Hematopoietic multipotent progenitor cell treated with erythropoietin and hydrocortisone succinate and interleukin-3 and kit ligand, for 6 days (in vitro differentiated cells): Measurements from ENCODE around the gene RABEP2.
"Not testable (repeated sequence)": the region's sequence is repeated elsewhere in the genome, so short reads cannot be mapped to it uniquely, and the experiment has no call there.

Experiments used
- DNase-seq: peaks from one replicate; pipeline ENCODE4 v3.0.0-alpha.2; 2015

Gene RABEP2, protein sequence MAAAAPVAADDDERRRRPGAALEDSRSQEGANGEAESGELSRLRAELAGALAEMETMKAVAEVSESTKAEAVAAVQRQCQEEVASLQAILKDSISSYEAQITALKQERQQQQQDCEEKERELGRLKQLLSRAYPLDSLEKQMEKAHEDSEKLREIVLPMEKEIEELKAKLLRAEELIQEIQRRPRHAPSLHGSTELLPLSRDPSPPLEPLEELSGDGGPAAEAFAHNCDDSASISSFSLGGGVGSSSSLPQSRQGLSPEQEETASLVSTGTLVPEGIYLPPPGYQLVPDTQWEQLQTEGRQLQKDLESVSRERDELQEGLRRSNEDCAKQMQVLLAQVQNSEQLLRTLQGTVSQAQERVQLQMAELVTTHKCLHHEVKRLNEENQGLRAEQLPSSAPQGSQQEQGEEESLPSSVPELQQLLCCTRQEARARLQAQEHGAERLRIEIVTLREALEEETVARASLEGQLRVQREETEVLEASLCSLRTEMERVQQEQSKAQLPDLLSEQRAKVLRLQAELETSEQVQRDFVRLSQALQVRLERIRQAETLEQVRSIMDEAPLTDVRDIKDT

DNA sequence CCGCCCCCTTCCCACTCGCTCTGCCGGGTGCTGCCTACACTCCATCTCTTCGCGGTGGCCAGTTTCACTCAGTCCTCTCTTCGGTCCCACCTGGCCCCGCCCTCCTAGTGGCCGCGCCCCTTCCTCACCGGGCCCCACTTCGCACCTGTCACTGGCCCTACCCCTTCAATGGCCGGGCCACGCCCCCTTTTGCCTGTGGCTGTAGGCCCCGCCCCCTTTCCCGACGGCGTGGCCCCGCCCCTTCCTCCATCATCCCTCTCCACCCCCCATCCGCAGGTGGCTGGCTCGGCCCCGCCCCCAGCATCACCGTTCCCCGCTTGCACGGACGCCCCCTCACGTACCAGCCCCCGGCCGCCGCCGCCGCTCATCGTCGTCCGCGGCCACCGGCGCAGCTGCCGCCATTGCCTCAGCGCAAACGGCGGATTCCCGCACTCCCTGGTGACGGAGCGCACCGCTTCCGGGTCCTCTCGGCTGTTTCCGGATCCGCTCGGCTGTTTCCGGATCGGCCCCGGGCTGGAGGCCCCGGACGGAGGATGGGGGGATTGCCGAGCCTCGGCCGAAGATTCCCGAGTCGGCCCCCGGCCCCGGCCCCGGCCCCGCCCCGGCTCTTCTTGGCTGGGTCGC lies at the start of gene RABEP2:
Gene RABEP2 (minus strand): TSS at position 477 of the 624 bp plus-strand sequence. CDS start 75 bp downstream, at position 402.
- peak; percentile 95 for DNase-seq

DNA sequence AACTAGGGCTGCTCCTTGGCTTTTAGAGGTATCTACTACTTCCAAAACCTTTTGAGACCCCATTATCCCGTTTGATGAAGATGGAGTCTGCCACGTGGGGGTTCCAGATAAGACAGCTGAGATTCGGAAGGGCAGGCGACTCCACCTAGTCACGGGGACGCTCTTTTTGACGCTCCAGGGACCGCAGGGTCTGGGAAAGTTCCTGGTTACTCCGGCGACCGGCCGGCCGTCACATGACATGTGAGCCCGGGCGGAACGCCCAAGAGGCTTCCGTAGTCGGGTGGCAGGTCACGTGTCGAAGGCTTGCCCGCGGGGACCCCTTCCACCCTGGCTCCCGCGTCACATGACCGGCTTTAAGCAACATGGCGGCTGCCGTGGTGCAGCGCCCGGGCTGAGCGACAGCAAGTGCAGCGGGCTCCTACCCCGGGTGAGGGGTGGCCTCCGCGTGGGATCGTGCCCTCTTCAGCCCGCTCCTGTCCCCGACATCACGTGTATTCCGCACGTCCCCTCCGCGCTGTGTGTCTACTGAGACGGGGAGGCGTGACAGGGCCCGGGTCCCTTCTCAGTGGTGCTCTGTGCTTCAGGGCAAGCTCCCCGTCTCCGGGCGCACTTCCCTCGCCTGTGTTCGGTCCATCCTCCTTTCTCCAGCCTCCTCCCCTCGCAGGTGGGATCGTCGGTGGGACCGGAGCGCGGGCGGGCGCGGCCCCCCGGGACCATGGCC lies 49.6 kb upstream of the RABEP2 start, which contains the start of gene SPNS1:
Gene SPNS1 (plus strand): TSS at position 342 of the 721 bp plus-strand sequence. CDS start 374 bp downstream, at position 716.
- DNase-seq: peak; percentile 98

DNA sequence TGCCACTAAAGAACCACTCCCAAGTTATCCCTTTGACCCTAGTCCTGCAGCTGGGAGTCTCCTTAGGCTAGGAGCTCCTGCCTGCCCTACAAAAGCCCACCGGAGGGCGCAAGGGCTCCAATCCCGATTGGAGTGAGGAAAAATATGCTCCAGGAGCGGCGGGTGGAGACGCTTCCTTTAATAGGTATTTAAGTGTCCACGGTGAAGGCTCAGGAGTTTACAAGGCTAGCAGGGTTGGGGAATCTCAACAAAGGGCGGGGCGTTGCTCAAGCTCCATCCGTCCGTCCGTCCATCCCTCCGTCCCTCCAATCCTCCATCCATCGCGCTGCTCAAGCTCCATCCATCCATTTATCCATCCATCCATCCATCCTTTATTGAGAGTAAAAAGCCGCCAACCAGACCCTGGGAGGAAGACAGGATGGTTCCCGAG lies 49.0 kb upstream of the RABEP2 start:
- peak; percentile 53 for DNase-seq

DNA sequence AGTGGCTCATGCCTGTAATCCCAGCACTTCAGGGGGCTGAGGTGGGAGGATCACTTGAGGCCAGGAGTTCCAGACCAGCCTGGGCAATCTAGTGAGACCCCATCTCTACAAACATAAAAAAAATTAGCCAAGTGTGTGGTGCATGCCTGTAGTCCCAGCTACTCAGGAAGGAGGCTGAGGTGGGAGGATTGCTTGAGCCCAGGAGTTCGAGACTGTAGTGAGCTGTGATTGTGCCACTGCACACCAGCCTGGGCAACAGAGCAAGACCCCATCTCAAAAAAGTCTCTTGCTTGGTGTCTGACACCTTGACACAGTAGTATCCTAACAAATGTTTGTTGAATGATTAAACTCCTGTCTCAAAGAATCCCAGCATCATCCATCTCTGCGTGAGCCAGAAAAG lies 44.7 kb upstream of the RABEP2 start:
- not testable (repeated sequence) for DNase-seq

- no peak for DNase-seq
These were observed 42.1 kb upstream of the RABEP2 start for GRCh38 chr16:28967156-28967555.

DNA sequence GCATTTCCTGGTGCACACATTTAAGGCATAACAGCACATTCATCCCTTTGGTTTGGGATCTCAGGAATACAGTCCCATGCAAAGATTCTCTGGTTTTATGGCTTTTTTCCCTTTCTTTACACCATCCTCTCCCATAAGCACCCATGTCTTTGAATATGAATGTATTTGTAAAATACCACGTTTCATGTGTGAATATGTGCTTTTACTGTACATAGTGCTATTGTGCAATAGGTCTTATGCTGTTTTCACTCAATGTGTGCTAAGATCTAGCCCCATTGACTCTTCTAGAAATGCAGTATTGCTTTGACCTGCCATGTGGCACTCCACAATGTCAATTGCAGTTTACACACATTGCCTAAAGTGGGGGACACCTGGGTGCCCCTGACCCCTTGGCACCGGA lies 39.5 kb upstream of the RABEP2 start:
- no peak for DNase-seq

DNA sequence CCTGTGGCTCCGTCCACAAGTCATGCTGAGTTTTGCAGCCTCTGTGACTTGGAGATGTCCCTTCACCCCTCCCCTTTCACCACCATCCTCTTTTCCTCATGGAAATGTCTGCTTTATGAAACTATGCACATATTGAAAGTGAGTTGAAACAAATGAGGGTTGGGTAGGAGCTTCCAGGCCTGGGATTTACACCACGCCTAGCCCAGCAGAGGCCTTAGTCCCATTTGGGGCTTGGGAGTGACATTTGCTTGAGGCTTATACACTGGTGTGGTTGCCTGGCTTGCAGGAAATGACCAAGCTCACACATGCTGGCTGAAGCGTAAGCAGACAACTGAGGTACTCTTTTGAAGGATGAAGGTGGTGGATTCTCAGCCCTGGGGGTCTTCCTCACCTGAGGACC lies 39.0 kb upstream of the RABEP2 start:
- no peak for DNase-seq

- no peak for DNase-seq
These were observed 33.8 kb upstream of the RABEP2 start for GRCh38 chr16:28958836-28959235.

DNA sequence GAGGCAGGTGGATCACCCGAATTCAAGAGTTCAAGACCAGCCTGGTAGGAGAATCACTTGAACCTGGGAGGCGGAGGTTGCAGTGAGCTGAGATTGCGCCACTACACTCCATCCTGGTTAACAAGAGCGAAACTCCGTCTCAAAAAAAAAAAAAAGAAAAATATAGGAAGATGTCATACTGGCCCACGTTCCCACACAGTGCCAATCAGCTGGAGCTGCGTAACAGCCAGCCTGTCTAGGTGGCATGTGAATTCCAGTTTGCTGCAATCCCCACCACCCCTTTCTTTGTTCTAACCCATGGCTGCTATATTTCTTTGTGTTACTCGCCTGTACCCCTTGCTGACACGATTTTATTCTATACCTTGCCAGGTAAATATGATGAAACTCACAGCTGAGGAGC lies 33.2 kb upstream of the RABEP2 start:
- no peak for DNase-seq

DNA sequence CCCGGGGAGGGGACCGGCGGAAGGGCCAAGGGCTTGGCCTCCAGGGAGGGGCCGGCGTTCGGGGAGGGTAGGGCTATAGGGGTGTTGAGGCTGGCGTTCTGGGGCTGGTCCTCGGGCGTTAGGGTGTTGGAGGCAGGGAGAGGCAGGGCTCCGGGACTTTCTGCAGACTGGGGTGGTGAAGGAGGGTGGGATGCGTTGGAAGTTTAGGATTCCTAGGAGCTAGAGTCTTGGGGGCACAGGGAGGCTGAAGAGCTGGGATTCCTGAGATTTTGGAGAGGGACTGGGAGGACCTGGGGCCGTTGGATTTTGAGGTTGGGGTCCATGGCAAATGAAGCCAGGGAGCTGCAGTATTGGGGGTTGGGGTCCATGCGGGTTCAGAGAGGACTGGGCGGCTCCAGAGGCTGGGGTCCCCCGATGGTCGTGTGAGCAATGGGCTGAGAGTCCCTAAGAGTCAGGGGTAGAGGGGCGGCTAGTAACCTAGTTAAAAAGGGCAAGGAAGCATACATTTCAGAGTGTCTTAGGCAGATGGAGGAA lies 26.4 kb upstream of the RABEP2 start:
- DNase-seq: peak; percentile 72

DNA sequence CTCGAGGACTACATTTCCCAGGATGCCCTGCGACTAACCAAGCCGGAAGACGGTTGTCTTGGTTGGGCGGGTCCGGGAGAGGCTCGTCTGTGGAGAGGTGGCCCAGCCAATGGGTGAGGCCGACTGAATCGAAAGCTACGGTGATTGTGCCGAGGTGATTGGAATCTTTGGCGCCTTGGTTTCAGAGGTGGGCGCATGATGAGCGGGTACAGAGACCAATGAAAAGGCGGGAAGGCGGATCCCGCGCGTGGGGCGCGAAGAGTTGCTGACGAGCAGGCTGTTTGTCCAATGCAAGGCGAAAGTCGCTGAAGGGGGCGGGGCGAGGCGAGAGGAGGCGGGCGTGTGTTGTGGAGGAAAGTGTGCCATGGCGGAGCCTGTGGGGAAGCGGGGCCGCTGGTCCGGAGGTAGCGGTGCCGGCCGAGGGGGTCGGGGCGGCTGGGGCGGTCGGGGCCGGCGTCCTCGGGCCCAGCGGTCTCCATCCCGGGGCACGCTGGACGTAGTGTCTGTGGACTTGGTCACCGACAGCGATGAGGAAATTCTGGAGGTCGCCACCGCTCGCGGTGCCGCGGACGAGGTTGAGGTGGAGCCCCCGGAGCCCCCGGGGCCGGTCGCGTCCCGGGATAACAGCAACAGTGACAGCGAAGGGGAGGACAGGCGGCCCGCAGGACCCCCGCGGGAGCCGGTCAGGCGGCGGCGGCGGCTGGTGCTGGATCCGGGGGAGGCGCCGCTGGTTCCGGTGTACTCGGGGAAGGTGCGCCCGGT lies 25.8 kb upstream of the RABEP2 start, which contains the start of gene NFATC2IP:
Gene NFATC2IP (plus strand): TSS at position 290 of the 762 bp plus-strand sequence. CDS start 75 bp downstream, at position 365.
- peak; percentile 100 for DNase-seq

- DNase-seq: no peak
These were observed 21.6 kb upstream of the RABEP2 start for GRCh38 chr16:28946681-28947080.

- no peak for DNase-seq
These were observed 18.2 kb upstream of the RABEP2 start for GRCh38 chr16:28943281-28943680.

GRCh38 chr16:28939825-28940224 lies 14.8 kb upstream of the RABEP2 start:
- not testable (repeated sequence) for DNase-seq

DNA sequence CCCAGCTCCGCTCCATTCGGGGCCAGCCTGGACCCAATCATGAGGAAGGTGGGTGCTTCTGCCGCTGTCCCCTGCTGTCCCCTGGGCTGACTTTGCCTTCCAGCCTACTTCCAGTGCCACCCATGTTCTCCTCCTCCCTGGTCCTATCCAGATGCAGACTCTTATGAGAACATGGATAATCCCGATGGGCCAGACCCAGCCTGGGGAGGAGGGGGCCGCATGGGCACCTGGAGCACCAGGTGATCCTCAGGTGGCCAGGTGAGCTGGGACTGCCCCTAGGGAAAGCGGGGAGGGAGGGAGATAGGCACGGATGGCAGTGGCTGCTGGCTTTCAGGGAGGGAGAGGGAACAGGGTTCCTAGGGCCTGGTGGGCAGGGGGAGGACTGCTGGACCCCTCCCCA lies 13.7 kb upstream of the RABEP2 start:
- DNase-seq: no peak

DNA sequence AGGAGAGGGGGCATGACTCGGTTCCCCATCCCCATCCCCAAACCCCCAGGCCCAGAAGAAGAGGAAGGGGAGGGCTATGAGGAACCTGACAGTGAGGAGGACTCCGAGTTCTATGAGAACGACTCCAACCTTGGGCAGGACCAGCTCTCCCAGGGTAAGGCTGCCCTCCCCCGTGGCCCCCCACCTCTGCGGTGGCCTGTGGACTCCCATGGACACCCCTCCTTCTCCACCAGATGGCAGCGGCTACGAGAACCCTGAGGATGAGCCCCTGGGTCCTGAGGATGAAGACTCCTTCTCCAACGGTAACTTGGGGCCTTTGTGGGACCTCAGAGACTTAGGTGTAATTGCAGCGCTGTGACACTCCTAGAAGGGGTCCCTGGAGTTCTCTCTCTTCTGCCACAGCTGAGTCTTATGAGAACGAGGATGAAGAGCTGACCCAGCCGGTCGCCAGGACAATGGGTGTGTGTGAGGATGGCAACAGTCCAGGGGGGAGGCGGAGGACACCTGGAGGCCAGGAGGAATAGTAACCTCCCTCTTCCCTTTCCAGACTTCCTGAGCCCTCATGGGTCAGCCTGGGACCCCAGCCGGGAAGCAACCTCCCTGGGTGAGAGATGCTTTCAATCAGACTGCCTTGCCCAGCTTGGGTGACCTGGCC lies 12.3 kb upstream of the RABEP2 start:
- DNase-seq: peak; percentile 22

- DNase-seq: no peak
These were observed 11.7 kb upstream of the RABEP2 start for GRCh38 chr16:28936784-28937155.

DNA sequence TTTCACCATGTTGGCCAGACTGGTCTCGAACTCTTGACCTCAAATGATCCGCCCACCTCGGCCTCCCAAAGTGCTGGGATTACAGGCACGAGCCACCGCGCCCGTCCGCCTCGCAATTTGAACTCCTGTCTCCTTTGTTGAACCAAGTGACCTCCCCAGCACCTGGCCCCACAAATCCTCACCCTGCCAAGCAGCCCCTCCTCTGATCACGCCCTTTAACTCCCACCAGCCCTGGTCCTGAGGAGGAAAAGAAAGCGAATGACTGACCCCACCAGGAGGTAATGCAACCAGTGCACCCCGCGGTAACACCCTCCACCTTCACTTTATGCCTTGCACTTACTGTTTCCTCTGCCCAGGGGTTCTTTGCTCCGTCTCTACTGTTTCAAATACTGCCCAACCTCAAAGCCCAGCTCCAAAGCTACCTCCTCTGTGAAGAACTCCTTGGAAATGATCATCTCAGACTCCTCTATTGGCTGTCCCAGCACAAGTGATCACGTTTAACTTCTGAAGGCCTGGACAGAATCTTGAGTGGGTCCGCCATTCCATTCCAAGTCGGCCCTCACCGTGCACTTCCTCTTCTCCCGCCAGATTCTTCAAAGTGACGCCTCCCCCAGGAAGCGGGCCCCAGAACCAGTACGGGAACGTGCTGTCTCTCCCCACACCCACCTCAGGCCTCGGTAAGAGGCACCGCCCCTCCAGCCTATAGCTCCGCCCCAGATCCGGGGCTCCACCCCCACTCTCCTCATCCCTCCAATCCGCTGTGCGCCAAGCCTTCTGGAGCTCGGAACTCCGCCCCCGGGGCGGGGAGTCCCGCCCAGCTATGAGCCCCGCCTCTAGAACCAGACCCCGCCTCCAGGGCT lies 11.1 kb upstream of the RABEP2 start:
- DNase-seq: peak; percentile 97

DNA sequence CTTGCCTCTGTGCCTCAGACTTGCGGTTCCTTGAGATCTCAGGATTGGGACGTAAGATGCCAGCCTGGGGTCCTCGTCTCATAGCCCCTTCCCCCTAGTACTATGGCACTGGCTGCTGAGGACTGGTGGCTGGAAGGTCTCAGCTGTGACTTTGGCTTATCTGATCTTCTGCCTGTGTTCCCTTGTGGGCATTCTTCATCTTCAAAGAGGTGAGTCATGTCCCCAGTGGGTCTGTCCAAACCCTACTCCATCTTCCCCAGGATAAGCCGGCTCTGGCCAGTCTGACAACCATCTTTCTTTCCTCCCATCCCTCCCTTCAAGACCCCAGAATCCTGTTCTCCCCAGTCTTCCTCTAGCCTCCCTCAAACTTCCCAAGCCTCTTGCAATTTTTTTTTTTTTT lies 10.3 kb upstream of the RABEP2 start:
- DNase-seq: peak; percentile 23

DNA sequence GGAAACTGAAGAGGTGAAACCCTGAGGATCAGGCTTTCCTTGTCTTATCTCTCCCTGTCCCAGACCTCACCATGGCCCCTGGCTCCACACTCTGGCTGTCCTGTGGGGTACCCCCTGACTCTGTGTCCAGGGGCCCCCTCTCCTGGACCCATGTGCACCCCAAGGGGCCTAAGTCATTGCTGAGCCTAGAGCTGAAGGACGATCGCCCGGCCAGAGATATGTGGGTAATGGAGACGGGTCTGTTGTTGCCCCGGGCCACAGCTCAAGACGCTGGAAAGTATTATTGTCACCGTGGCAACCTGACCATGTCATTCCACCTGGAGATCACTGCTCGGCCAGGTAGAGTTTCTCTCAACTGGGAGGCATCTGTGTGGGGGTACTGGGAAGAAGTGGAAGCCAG lies 8.1 kb upstream of the RABEP2 start:
- no peak for DNase-seq
